GM19351 (cell line): ENCODE measurements around the gene SVOP.
A peak's percentile ranks its signal among the peaks of the same experiment; 100 is the strongest.
"Not testable (repeated sequence)": the region's sequence is repeated elsewhere in the genome, so short reads cannot be mapped to it uniquely, and the experiment has no call there.

Source experiments
- ATAC-seq: cut with Tn5 transposase; IDR thresholded peaks from one replicate; pipeline ENCODE4 v1.9.1; 2021; ENCODE audit warnings: mild to moderate bottlenecking, moderate library complexity; ENCODE audit not compliant: unreplicated experiment

SVOP gene

GRCh38 chr12:109020796-109021380, at the start of gene SVOP:
Gene SVOP (minus strand): TSS chr12:109021068. CDS start chr12:109020868, 200 bp downstream.
- no peak for ATAC-seq

GRCh38 chr12:109069307-109070271, 48.7 kb upstream of the SVOP start:
- no peak for ATAC-seq

- no peak for ATAC-seq
Measured at GRCh38 chr12:109065853-109066193, 45.0 kb upstream of the SVOP start.

- ATAC-seq = no peak
Measured at GRCh38 chr12:109065154-109065852, 44.4 kb upstream of the SVOP start.

- no peak for ATAC-seq
Measured at GRCh38 chr12:109064143-109064542, 43.3 kb upstream of the SVOP start.

- ATAC-seq = no peak
Measured at GRCh38 chr12:109058773-109059172, 37.9 kb upstream of the SVOP start.

- ATAC-seq = no peak
Measured at GRCh38 chr12:109057376-109057775, 36.5 kb upstream of the SVOP start.

GRCh38 chr12:109056891-109057290, 36.0 kb upstream of the SVOP start:
- ATAC-seq = no peak

- no peak for ATAC-seq
Measured at GRCh38 chr12:109054520-109054919, 33.7 kb upstream of the SVOP start.

GRCh38 chr12:109054124-109054513, 33.3 kb upstream of the SVOP start:
- not testable (repeated sequence) for ATAC-seq

- peak; percentile 58 for ATAC-seq
Measured at GRCh38 chr12:109053382-109054123, 32.7 kb upstream of the SVOP start.

GRCh38 chr12:109052414-109053323, 31.8 kb upstream of the SVOP start, which contains the start of gene USP30:
Gene USP30 (plus strand): TSS chr12:109052576. CDS start chr12:109052679, 103 bp downstream.
- ATAC-seq = peak; percentile 71

- no peak for ATAC-seq
Measured at GRCh38 chr12:109052097-109052413, 31.2 kb upstream of the SVOP start.

GRCh38 chr12:109049794-109050193, 28.9 kb upstream of the SVOP start:
- ATAC-seq = not testable (repeated sequence)

- not testable (repeated sequence) for ATAC-seq
Measured at GRCh38 chr12:109048706-109049105, 27.8 kb upstream of the SVOP start.

GRCh38 chr12:109047081-109047805, 26.4 kb upstream of the SVOP start:
- ATAC-seq = no peak

- no peak for ATAC-seq
Measured at GRCh38 chr12:109044241-109044640, 23.4 kb upstream of the SVOP start.

- no peak for ATAC-seq
Measured at GRCh38 chr12:109036975-109037374, 16.1 kb upstream of the SVOP start.
